ENCODE measurements around the gene SLC25A53. TPM values are rescaled to one million over a fixed set of nuclear protein-coding genes. Genes with fewer than 3 reads are reported as not detected.

The SLC25A53 gene
- total and polyA plus RNA-seq, 2 of the 13 experiments (the other 11 are each of a cell fraction or from before 2014, with no cell fraction given): 3.4 to 4.5 TPM

DNA sequence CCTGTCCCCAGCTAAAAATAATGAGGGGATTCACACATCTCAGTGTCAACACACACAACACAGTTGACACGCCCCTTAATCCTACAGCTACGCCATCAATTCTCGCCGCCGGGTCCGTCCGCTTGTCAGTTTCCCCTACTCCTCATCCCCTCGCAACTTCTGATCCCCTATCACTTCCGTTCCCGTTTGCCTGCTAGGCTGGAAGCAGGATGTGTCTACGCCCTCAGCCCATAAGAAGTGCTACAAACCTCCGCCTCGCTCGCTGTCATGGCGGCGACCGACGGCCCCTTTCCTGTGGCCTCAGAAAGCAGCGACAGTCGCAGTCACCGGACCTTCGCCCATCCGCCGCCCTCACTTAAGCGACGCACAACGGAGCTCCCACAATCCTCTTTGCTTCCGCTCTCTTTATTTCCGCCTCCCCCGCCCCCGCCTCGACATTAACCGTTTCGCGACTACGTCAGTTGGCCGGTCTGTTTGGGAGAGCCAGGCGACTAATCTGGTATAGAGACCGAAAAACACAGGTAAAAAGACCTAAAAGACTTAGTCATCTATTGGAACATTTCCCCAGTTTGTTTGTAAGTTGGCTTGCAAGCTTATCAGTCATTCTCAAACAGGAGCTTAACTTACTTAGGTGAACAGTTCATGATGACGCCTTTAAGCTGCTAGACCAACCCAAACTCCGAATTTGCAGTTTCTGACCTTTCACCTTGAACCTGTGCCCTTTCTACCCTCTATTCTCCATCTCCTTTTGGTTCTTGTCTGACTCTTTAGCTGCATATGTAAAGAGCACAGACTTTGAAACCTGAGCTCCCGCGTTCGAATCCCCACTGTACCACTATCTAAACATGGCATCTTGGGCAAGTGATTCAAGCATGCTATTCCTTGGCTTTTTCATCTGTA lies at the start of gene SLC25A53 (continued):
- TF ChIP-seq UBTF (CRISPR knock-in tag; IDR thresholded peaks at IDR 0.05) (peak; percentile 49; the same call in 1 of the 2 replicates), CREM (IDR thresholded peaks at IDR 0.05) (peak; percentile 92), CREM (CRISPR knock-in tag; IDR thresholded peaks at IDR 0.05) (0 out of 2 replicates have a peak, but pooled peaks have one; percentile 13), PITX1 (CRISPR knock-in tag; IDR thresholded peaks at IDR 0.05) (peak; percentile 63; the same call in 1 of the 2 replicates), ISX (CRISPR knock-in tag; conservative IDR thresholded peaks at IDR 0.05) (no peak), ZNF563 (CRISPR knock-in tag; IDR thresholded peaks at IDR 0.05) (peak; percentile 70; the same call in 1 of the 2 replicates), HNRNPK (IDR thresholded peaks at IDR 0.05; ENCODE audit: low read depth, low read length, poor library complexity, severe bottlenecking) (no peak), BORCS8-MEF2B (CRISPR knock-in tag; IDR thresholded peaks at IDR 0.05) (0 out of 2 replicates have a peak, but pooled peaks have one; percentile 26), ATF1 (CRISPR knock-in tag; IDR thresholded peaks at IDR 0.05) (peak; percentile 93), ZNF766 (CRISPR knock-in tag; IDR thresholded peaks at IDR 0.05; ENCODE audit: borderline replicate concordance) (no peak), ZSCAN31 (CRISPR knock-in tag; IDR thresholded peaks at IDR 0.05; ENCODE audit: low read depth) (0 out of 2 replicates have a peak, but pooled peaks have one; percentile 36), SIN3B (IDR thresholded peaks at IDR 0.05; ENCODE audit: low read length) (peak; percentile 80; the same call in 1 of the 2 replicates), ZNF317 (CRISPR knock-in tag; IDR thresholded peaks at IDR 0.05) (no peak), FOXK1 (CRISPR knock-in tag; IDR thresholded peaks at IDR 0.05; ENCODE audit: borderline replicate concordance, low read depth) (peak; percentile 37; the same call in 1 of the 2 replicates), NFE2L1 (CRISPR knock-in tag; IDR thresholded peaks at IDR 0.05; ENCODE audit: borderline replicate concordance) (no peak), MYNN (CRISPR knock-in tag; IDR thresholded peaks at IDR 0.05; ENCODE audit: low read depth) (no peak)
- TF ChIP-seq, protein P1, sequence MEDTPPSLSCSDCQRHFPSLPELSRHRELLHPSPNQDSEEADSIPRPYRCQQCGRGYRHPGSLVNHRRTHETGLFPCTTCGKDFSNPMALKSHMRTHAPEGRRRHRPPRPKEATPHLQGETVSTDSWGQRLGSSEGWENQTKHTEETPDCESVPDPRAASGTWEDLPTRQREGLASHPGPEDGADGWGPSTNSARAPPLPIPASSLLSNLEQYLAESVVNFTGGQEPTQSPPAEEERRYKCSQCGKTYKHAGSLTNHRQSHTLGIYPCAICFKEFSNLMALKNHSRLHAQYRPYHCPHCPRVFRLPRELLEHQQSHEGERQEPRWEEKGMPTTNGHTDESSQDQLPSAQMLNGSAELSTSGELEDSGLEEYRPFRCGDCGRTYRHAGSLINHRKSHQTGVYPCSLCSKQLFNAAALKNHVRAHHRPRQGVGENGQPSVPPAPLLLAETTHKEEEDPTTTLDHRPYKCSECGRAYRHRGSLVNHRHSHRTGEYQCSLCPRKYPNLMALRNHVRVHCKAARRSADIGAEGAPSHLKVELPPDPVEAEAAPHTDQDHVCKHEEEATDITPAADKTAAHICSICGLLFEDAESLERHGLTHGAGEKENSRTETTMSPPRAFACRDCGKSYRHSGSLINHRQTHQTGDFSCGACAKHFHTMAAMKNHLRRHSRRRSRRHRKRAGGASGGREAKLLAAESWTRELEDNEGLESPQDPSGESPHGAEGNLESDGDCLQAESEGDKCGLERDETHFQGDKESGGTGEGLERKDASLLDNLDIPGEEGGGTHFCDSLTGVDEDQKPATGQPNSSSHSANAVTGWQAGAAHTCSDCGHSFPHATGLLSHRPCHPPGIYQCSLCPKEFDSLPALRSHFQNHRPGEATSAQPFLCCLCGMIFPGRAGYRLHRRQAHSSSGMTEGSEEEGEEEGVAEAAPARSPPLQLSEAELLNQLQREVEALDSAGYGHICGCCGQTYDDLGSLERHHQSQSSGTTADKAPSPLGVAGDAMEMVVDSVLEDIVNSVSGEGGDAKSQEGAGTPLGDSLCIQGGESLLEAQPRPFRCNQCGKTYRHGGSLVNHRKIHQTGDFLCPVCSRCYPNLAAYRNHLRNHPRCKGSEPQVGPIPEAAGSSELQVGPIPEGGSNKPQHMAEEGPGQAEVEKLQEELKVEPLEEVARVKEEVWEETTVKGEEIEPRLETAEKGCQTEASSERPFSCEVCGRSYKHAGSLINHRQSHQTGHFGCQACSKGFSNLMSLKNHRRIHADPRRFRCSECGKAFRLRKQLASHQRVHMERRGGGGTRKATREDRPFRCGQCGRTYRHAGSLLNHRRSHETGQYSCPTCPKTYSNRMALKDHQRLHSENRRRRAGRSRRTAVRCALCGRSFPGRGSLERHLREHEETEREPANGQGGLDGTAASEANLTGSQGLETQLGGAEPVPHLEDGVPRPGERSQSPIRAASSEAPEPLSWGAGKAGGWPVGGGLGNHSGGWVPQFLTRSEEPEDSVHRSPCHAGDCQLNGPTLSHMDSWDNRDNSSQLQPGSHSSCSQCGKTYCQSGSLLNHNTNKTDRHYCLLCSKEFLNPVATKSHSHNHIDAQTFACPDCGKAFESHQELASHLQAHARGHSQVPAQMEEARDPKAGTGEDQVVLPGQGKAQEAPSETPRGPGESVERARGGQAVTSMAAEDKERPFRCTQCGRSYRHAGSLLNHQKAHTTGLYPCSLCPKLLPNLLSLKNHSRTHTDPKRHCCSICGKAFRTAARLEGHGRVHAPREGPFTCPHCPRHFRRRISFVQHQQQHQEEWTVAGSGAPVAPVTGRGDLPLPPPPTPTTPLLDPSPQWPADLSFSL (CRISPR knock-in tag; IDR thresholded peaks at IDR 0.05): 0 out of 2 replicates have a peak, but pooled peaks have one; percentile 21
